Measurements from ENCODE around the gene HOXA10. TPM values are rescaled to one million over a fixed set of nuclear protein-coding genes. Genes with fewer than 3 reads are reported as not detected.

HOXA10 gene
- total and polyA plus RNA-seq, 3 experiments from 2014 or later, result 0.09 TPM; not detected in 2

- Histone ChIP-seq H3K9me3 (ENCODE audit: low read length) (no peaks in the 10 kb centered on the region), H3K4me3 (ENCODE audit: low read length) (peak overlapping the region; percentile 72), H3K27me3 (ENCODE audit: insufficient read depth, low read length, poor library complexity, severe bottlenecking) (peaks cover 81% of the 10 kb centered on the region), H3K27ac (ENCODE audit: low read depth, low read length) (no peak overlapping the region), H3K36me3 (ENCODE audit: insufficient read depth, low read length) (no peaks in the 10 kb centered on the region), H3K4me1 (ENCODE audit: insufficient read depth, low read length) (peaks cover 29% of the 10 kb centered on the region)
- H3K27me3 Mint-ChIP-seq, result peaks cover 84 to 88% of the 10 kb centered on the region in 2 donors
- peaks cover 0 to 7% (median 0%) of the 10 kb centered on the region in 5 donors for H3K9me3 Mint-ChIP-seq
- CTCF ChIA-PET, result interaction anchor here (1.2 to 5.6 kb wide), 24 partner anchors 8 to 1266 kb away, joined by 3 to 71 read pairs (median 10); partner anchors contain the start of gene HOXA3
- no peak for DNase-seq
- H3K4me3 Mint-ChIP-seq, result peak overlapping the region; percentile 62 to 90 (median 78)
- H3K27ac Mint-ChIP-seq, result peak overlapping the region in 1 of 8 donors; percentile 67
- H3K36me3 Mint-ChIP-seq, result no peaks in the 10 kb centered on the region
- POLR2A ChIA-PET, result interaction anchor here (0.5 kb wide), 1 partner anchor 293 kb away, joined by 3 read pairs; no protein-coding TSS in a partner anchor
- H3K4me1 Mint-ChIP-seq, result peaks cover 30 to 48% (median 37%) of the 10 kb centered on the region in 3 donors
Measured at GRCh38 chr7:27160145-27160545, 14.0 kb downstream of the HOXA10 start.

GRCh38 chr7:27159266-27160144, 14.6 kb downstream of the HOXA10 start:
- peaks cover 81% of the 10 kb centered on the region for H3K27me3 ChIP-seq (ENCODE audit: insufficient read depth, low read length, poor library complexity, severe bottlenecking)
- POLR2A ChIA-PET, result interaction anchor here (0.5 kb wide), 1 partner anchor 293 kb away, joined by 3 read pairs; no protein-coding TSS in a partner anchor
- H3K27me3 Mint-ChIP-seq, result peaks cover 85 to 90% of the 10 kb centered on the region in 2 donors
- CTCF ChIA-PET, result interaction anchor here (1.2 to 2.8 kb wide), 9 partner anchors 9 to 1267 kb away, joined by 3 to 14 read pairs (median 5); no protein-coding TSS in a partner anchor
- H3K36me3 Mint-ChIP-seq, result peaks cover 0 to 2% (median 0%) of the 10 kb centered on the region in 3 donors
- peak overlapping the region in 2 of 8 donors; percentile 19 to 67 for H3K27ac Mint-ChIP-seq
- no peaks in the 10 kb centered on the region for H3K9me3 ChIP-seq (ENCODE audit: low read length)
- DNase-seq, result no peak
- peak overlapping the region; percentile 62 to 90 (median 78) for H3K4me3 Mint-ChIP-seq
- H3K36me3 ChIP-seq (ENCODE audit: insufficient read depth, low read length), result no peaks in the 10 kb centered on the region
- no peak overlapping the region for H3K27ac ChIP-seq (ENCODE audit: low read depth, low read length)
- H3K9me3 Mint-ChIP-seq, result peaks cover 0 to 10% (median 0%) of the 10 kb centered on the region in 5 donors
- peaks cover 31 to 55% (median 44%) of the 10 kb centered on the region in 3 donors for H3K4me1 Mint-ChIP-seq
- H3K4me1 ChIP-seq (ENCODE audit: insufficient read depth, low read length), result peaks cover 28% of the 10 kb centered on the region
- peak overlapping the region; percentile 72 for H3K4me3 ChIP-seq (ENCODE audit: low read length)

- DNase-seq, result no peak
- H3K27ac ChIP-seq (ENCODE audit: low read depth, low read length), result no peak overlapping the region
- H3K9me3 ChIP-seq (ENCODE audit: low read length), result no peaks in the 10 kb centered on the region
- H3K4me1 ChIP-seq (ENCODE audit: insufficient read depth, low read length), result peaks cover 31% of the 10 kb centered on the region
- H3K27me3 ChIP-seq (ENCODE audit: insufficient read depth, low read length, poor library complexity, severe bottlenecking), result peaks cover 83% of the 10 kb centered on the region
- ChIA-PET CTCF (interaction anchor here (1.2 to 2.8 kb wide), 10 partner anchors 8 to 1266 kb away, joined by 3 to 14 read pairs (median 6); no protein-coding TSS in a partner anchor), POLR2A (no interaction called here)
- H3K4me3 ChIP-seq (ENCODE audit: low read length), result no peak overlapping the region
- H3K36me3 ChIP-seq (ENCODE audit: insufficient read depth, low read length), result no peaks in the 10 kb centered on the region
- Mint-ChIP-seq H3K36me3 (peaks cover 0 to 2% (median 0%) of the 10 kb centered on the region in 3 donors), H3K4me3 (peak overlapping the region in 5 of 7 donors; percentile 23 to 54 (median 42)), H3K27ac (peak overlapping the region in 4 of 8 donors; percentile 35 to 67 (median 51)), H3K9me3 (peaks cover 0 to 12% (median 0%) of the 10 kb centered on the region in 5 donors), H3K27me3 (peaks cover 84 to 90% of the 10 kb centered on the region in 2 donors), H3K4me1 (peaks cover 38 to 59% (median 52%) of the 10 kb centered on the region in 3 donors)
Measured at GRCh38 chr7:27158436-27159265, 15.5 kb downstream of the HOXA10 start.

- peak overlapping the region in 5 of 7 donors; percentile 23 to 86 (median 54) for H3K4me3 Mint-ChIP-seq
- Histone ChIP-seq H3K27me3 (ENCODE audit: insufficient read depth, low read length, poor library complexity, severe bottlenecking) (peaks cover 85% of the 10 kb centered on the region), H3K4me3 (ENCODE audit: low read length) (no peak overlapping the region), H3K4me1 (ENCODE audit: insufficient read depth, low read length) (peaks cover 31% of the 10 kb centered on the region), H3K36me3 (ENCODE audit: insufficient read depth, low read length) (no peaks in the 10 kb centered on the region), H3K27ac (ENCODE audit: low read depth, low read length) (no peak overlapping the region), H3K9me3 (ENCODE audit: low read length) (no peaks in the 10 kb centered on the region)
- H3K36me3 Mint-ChIP-seq, result peaks cover 0 to 2% (median 0%) of the 10 kb centered on the region in 3 donors
- peaks cover 39 to 59% (median 53%) of the 10 kb centered on the region in 3 donors for H3K4me1 Mint-ChIP-seq
- DNase-seq, result no peak
- peaks cover 85 to 90% of the 10 kb centered on the region in 2 donors for H3K27me3 Mint-ChIP-seq
- H3K9me3 Mint-ChIP-seq, result peaks cover 0 to 12% (median 0%) of the 10 kb centered on the region in 5 donors
- H3K27ac Mint-ChIP-seq, result peak overlapping the region in 4 of 8 donors; percentile 3 to 97 (median 70)
- ChIA-PET POLR2A (no interaction called here), CTCF (interaction anchor here (1.1 to 2.8 kb wide), 6 partner anchors 8 to 1265 kb away, joined by 3 to 14 read pairs (median 7); partner anchors contain the start of gene HOXA9)
Measured at GRCh38 chr7:27157702-27158431, 16.3 kb downstream of the HOXA10 start.

GRCh38 chr7:27156916-27157701, 17.0 kb downstream of the HOXA10 start:
- H3K4me3 ChIP-seq (ENCODE audit: low read length), result no peak overlapping the region
- peaks cover 37% of the 10 kb centered on the region for H3K4me1 ChIP-seq (ENCODE audit: insufficient read depth, low read length)
- ChIA-PET POLR2A (no interaction called here), CTCF (interaction anchor here (1.1 to 2.8 kb wide), 7 partner anchors 9 to 1265 kb away, joined by 3 to 9 read pairs (median 4); partner anchors contain the start of gene HOXA9)
- no peaks in the 10 kb centered on the region for H3K9me3 ChIP-seq (ENCODE audit: low read length)
- peaks cover 85% of the 10 kb centered on the region for H3K27me3 ChIP-seq (ENCODE audit: insufficient read depth, low read length, poor library complexity, severe bottlenecking)
- H3K4me1 Mint-ChIP-seq, result peaks cover 40 to 64% (median 54%) of the 10 kb centered on the region in 3 donors
- peaks cover 84 to 88% of the 10 kb centered on the region in 2 donors for H3K27me3 Mint-ChIP-seq
- H3K4me3 Mint-ChIP-seq, result peak overlapping the region in 6 of 7 donors; percentile 14 to 83 (median 52)
- H3K27ac Mint-ChIP-seq, result peak overlapping the region in 4 of 8 donors; percentile 55 to 97 (median 77)
- no peak for DNase-seq
- no peak overlapping the region for H3K27ac ChIP-seq (ENCODE audit: low read depth, low read length)
- no peaks in the 10 kb centered on the region for H3K36me3 ChIP-seq (ENCODE audit: insufficient read depth, low read length)
- H3K36me3 Mint-ChIP-seq, result peaks cover 0 to 2% (median 0%) of the 10 kb centered on the region in 3 donors
- peaks cover 0 to 12% (median 0%) of the 10 kb centered on the region in 5 donors for H3K9me3 Mint-ChIP-seq

- H3K4me1 Mint-ChIP-seq, result peaks cover 46 to 70% (median 60%) of the 10 kb centered on the region in 3 donors
- no peak within 1 kb of the TSS for H3K4me3 ChIP-seq (ENCODE audit: low read length)
- ChIA-PET CTCF (interaction anchor here (1.1 to 2.0 kb wide), 5 partner anchors 9 to 1264 kb away, joined by 3 to 8 read pairs (median 4); partner anchors contain the start of gene HOXA9), POLR2A (no interaction called here)
- H3K27ac ChIP-seq (ENCODE audit: low read depth, low read length), result no peak within 1 kb of the TSS
- H3K27me3 Mint-ChIP-seq, result peaks cover 86 to 89% of the 10 kb centered on the region in 2 donors
- peak within 1 kb of the TSS; percentile 56 to 85 (median 72) for H3K4me3 Mint-ChIP-seq
- DNase-seq, result no peak
- H3K9me3 ChIP-seq (ENCODE audit: low read length), result no peaks in the 10 kb centered on the region
- H3K36me3 ChIP-seq (ENCODE audit: insufficient read depth, low read length), result no peaks in the 10 kb centered on the region
- H3K9me3 Mint-ChIP-seq, result peaks cover 0 to 14% (median 0%) of the 10 kb centered on the region in 5 donors
- H3K4me1 ChIP-seq (ENCODE audit: insufficient read depth, low read length), result peaks cover 43% of the 10 kb centered on the region
- H3K36me3 Mint-ChIP-seq, result peaks cover 0 to 2% (median 0%) of the 10 kb centered on the region in 3 donors
- H3K27ac Mint-ChIP-seq, result peak within 1 kb of the TSS in 6 of 8 donors; percentile 38 to 89 (median 65)
- H3K27me3 ChIP-seq (ENCODE audit: insufficient read depth, low read length, poor library complexity, severe bottlenecking), result peaks cover 87% of the 10 kb centered on the region
Measured at GRCh38 chr7:27156508-27156898, 17.6 kb downstream of the HOXA10 start, which contains the start of gene HOXA7. HOXA7 (minus strand) TSS chr7:27156675; CDS start chr7:27156545, 130 bp downstream.
